ENCODE data around the gene ZNF530.
A peak's percentile ranks its signal among the peaks of the same experiment; 100 is the strongest.

ZNF530 gene

DNA sequence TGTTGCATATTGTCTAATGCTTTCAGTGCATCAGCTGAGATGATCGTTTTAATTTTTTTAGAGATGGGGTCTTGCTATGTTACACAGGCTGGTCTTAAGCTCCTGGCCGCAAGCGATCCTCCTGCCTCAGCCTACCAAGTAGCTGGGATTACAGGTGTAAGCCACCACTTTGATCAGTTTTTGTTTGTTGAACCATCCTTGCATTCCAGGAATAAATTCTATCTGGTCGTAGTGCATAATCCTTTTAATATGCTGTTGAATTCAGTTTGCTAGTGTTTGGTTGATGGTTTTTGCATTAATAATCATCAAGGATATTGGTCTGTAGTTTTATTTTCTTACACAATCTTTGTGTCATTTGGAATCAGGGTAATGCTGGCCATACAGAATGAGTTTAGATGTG, 37.7 kb downstream of the ZNF530 start:
- H3K4me3 ChIP-seq (ENCODE audit: low read length) = no peak overlapping the region
- TF ChIP-seq, protein P1, sequence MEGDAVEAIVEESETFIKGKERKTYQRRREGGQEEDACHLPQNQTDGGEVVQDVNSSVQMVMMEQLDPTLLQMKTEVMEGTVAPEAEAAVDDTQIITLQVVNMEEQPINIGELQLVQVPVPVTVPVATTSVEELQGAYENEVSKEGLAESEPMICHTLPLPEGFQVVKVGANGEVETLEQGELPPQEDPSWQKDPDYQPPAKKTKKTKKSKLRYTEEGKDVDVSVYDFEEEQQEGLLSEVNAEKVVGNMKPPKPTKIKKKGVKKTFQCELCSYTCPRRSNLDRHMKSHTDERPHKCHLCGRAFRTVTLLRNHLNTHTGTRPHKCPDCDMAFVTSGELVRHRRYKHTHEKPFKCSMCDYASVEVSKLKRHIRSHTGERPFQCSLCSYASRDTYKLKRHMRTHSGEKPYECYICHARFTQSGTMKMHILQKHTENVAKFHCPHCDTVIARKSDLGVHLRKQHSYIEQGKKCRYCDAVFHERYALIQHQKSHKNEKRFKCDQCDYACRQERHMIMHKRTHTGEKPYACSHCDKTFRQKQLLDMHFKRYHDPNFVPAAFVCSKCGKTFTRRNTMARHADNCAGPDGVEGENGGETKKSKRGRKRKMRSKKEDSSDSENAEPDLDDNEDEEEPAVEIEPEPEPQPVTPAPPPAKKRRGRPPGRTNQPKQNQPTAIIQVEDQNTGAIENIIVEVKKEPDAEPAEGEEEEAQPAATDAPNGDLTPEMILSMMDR (conservative IDR thresholded peaks at IDR 0.05; ENCODE audit: low read length) = no peak
- DNase-seq (ENCODE audit: low read depth) = no peak

DNA sequence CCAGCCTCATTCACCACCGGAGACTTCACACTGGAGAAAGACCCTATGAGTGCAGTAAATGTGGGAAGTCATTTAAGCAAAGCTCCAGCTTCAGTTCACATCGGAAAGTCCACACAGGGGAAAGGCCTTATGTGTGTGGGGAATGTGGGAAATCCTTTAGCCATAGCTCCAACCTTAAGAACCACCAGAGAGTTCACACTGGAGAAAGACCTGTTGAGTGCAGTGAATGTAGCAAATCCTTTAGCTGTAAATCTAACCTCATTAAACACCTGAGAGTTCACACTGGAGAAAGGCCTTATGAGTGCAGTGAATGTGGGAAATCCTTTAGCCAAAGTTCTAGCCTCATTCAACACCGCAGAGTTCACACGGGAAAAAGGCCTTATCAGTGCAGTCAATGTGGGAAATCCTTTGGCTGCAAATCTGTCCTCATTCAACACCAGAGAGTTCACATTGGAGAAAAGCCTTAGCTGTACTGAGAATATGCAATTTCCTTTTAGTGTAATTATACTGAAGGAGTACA, 42.1 kb downstream of the ZNF530 start:
- H3K4me3 ChIP-seq (ENCODE audit: low read length) = no peak overlapping the region
- TF ChIP-seq, protein P1 (conservative IDR thresholded peaks at IDR 0.05; ENCODE audit: low read length) = no peak
- DNase-seq (ENCODE audit: low read depth) = no peak

DNA sequence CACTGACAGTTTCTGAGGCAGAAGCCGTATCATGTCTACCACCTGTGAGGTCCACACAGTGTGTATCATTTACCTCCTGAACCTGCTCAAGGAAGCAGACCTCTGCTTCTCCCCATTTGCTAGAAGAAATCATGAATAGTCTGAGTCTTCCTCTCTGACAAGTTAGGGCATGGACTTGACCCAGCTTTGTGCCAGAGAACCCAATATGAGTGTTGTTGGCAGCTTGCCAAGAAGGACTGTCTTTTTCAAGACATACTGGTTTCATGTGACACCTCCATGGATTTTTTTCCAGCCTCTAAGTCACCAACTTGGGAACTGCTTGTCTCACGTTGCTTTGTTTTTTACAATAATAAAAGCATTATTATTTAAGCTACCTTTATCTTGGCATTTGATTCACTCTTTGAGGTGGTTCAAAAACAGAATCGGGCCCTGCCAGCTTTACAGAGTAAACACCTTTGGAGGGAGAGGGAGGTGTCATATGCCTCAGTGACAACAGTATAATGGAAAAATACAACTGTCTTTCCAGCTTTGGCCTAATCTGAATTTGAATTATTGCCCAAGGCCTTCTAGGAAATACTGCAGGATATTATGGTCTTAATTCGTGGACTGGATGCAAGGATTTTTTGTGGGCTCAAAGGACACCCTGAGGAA, 42.8 kb downstream of the ZNF530 start:
- DNase-seq (ENCODE audit: low read depth) = no peak
- TF ChIP-seq, protein P1 (conservative IDR thresholded peaks at IDR 0.05; ENCODE audit: low read length) = no peak

DNA sequence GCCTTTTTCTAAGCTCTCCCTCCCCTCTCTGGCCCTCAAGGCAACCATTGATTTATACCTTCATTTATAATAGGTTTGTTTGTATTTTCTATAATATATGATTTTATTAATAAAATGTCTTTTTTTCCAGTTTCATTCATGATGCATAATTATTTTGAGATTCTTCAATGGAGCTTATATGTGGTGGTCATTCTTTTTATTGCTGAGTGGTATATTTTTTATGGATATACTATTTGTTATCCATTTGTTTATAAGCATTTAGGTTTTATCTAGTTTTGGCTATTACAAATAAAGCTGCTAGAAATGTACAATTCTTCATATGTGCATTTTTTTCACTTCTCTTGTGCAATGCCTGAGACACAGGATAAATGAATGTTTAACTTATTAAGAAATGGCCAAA, 44.0 kb downstream of the ZNF530 start:
- TF ChIP-seq, protein P1 (conservative IDR thresholded peaks at IDR 0.05; ENCODE audit: low read length) = no peak
- no peak for DNase-seq (ENCODE audit: low read depth)
- H3K4me3 ChIP-seq (ENCODE audit: low read length) = no peak overlapping the region

More for the DNA sequence above, 42.8 kb downstream of the ZNF530 start:
- H3K4me3 ChIP-seq (ENCODE audit: low read length) = no peak overlapping the region

DNA sequence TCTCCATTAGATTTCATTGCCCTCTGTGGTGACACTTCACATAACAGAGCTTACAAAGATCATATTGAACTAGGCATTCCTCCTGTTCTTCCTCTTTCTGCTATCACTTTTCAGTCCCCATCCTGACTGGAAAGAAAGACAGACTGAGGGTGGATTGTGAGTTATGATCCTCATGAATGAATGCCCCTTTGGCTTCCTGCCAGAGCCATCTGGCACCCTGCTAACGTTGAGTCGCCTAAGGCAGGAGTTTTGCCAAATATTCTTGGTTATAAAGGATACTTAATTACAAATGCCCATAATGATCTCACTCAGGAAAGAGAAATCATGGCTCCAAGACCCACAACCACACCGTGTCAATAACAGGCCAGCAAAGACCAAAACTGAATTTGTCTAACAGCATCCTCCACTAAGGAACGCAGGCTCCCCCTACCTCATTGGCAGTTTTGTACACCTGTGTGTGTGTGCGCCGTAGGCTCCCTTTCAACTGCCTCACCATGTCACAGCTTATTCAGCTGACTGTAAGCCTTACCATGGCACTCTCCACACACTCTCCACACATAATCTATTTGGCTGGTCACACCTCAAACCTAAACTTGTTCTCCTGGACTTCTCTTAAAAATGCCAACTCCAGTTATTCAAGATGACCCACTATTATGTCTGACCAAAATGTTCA, 48.8 kb downstream of the ZNF530 start:
- TF ChIP-seq, protein P1 (conservative IDR thresholded peaks at IDR 0.05; ENCODE audit: low read length) = no peak
- no peak for DNase-seq (ENCODE audit: low read depth)
- no peak overlapping the region for H3K4me3 ChIP-seq (ENCODE audit: low read length)

DNA sequence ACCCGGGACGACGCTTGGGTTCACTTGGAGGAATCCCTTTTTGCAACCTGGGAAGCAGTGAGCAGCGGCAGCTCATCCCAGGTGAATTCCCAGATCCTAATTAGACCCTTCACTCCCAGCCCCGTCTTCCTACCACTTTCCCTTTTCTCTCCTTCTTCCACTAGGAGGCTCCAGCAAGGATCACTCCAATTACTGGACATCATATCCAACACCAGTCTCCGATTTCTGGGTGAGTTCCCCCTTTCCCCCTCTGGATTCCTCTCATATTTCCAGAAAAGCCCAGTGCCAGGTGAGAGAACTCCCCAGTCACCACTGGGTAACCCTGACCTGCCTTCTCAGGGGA, 51.9 kb downstream of the ZNF530 start:
- H3K4me3 ChIP-seq (ENCODE audit: low read length) = no peak overlapping the region
- TF ChIP-seq, protein P1 (conservative IDR thresholded peaks at IDR 0.05; ENCODE audit: low read length) = peak; percentile 10; the same call in 1 of the 2 replicates
- no peak for DNase-seq (ENCODE audit: low read depth)

DNA sequence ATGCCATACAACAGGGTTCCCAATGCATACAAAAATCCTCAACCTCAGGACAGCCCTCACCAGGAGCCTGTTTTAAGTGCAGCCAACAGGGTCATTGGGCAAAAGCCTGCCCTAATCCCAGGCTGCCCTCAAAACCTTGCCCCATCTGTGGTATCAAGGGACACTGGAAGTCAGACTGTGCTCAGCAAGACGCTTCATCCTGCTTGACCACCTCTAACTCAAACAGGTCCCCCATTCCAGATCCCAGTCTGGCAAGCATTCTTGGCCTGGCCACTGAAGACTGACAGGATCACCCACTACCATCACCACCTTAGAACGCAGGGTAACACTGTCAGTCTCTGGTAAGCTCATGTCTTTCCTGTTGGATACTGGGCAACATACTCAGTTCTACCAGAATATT, 54.0 kb downstream of the ZNF530 start:
- DNase-seq (ENCODE audit: low read depth) = no peak
- TF ChIP-seq, protein P1 (conservative IDR thresholded peaks at IDR 0.05; ENCODE audit: low read length) = no peak
- H3K4me3 ChIP-seq (ENCODE audit: low read length) = no peak overlapping the region

Data from AG10803 (cell line).